ENCODE results near the gene ANXA10. TPM values are rescaled to one million over a fixed set of nuclear protein-coding genes. Genes with fewer than 3 reads are reported as not detected.

The ANXA10 gene
- total and polyA plus RNA-seq, 2 donors (not counting 3 experiments of a cell fraction or from before 2014, with no cell fraction given), result not detected

DNA sequence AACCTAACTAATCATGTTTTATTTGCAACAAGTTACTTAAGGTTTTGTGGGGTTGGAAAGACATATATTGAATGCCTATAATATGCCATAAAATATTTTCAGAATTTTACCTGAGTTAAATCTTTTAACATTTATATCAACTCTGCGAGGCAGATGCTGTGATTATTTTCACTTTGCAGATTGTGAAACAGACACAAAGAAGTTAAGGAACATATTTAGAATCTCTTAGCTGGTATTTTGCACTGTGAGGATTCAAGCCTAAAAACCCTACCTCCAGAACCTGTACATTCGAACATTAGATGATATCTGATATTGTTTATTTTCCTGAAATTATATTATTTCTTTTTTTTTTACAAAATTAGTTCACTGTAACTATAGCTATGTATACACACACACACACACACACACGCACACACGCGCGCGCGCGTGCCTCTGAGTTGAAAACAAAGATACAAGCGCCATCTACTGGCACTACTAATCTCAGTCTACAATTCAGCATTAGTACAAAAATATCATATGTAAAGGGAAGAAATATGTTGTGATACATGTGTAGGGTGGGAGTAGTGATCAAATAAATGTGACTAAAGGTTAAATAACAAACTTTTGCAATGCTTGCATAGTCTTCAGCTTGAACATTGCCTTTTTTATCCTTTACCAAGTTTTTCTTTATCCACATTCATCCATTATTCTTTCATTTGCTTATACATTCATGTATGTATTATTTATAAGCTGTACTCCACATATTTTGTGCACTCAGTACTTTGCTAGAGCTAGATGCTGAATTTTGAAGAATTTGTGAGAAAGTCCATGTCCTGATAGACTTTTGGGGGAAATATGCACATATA, 61.5 kb downstream of the ANXA10 start:
- Histone ChIP-seq H3K27ac (ENCODE audit: insufficient read depth, low read depth, low read length) (no peak overlapping the region), H3K9me1 (replicated peaks; ENCODE audit: control insufficient read depth, extremely low read depth, insufficient read depth, low read length) (no peaks in the 10 kb centered on the region), H3K4me3 (replicated peaks in 1 of 3; ENCODE audit: insufficient read depth in 1 of 3, low read depth in 1 of 3, low read length in 3 of 3) (peak overlapping the region in 2 of 3 experiments; percentile 18 to 51), H3K4me1 (ENCODE audit: control insufficient read depth, extremely low read depth, insufficient read depth, low read length) (peaks cover 4% of the 10 kb centered on the region), H3K9ac (replicated peaks; ENCODE audit: extremely low read depth, insufficient read depth, low read length) (peak overlapping the region; percentile 74), H3K36me3 (ENCODE audit: control insufficient read depth in 2 of 2, extremely low read depth in 1 of 2, insufficient read depth in 2 of 2, low read length in 2 of 2) (no peaks in the 10 kb centered on the region), H3K79me2 (ENCODE audit: control insufficient read depth, insufficient read depth, low read length) (no peaks in the 10 kb centered on the region), H4K20me1 (replicated peaks; ENCODE audit: control insufficient read depth, extremely low read depth, insufficient read depth, low read length) (no peaks in the 10 kb centered on the region), H3K27me3 (ENCODE audit: control insufficient read depth in 2 of 2, insufficient read depth in 2 of 2, low read length in 2 of 2) (no peaks in the 10 kb centered on the region), H2AFZ (ENCODE audit: low read depth, low read length) (peak overlapping the region; percentile 76), H3K9me3 (replicated peaks; ENCODE audit: control insufficient read depth, insufficient read depth, low read length) (no peaks in the 10 kb centered on the region), H3K4me2 (ENCODE audit: insufficient read depth, low read length) (peak overlapping the region; percentile 91)
- no TSS peak for BruUV-seq (replicated peaks)
- DNase-seq (ENCODE audit: low read depth, low spot score), result peak; percentile 79
- CTCF ChIA-PET, result interaction anchor here (0.6 to 2.8 kb wide), 49 partner anchors 9 to 1988 kb away, joined by 3 to 27 read pairs (median 4); partner anchors contain the start of genes DDX60 and SPOCK3
- peak; percentile 78 for FAIRE-seq
- dilution Hi-C loops (cut with MboI; ENCODE audit: extremely low pct_ligation_motif_present, low sequenced_read_pairs) (no loop called here), intact Hi-C loops (cut with micrococcal nuclease) (loop anchor here (1.0 to 10.0 kb wide), 7 partner anchors 57 to 1987 kb away; no protein-coding TSS in a partner anchor)
- TF ChIP-seq, protein P1, sequence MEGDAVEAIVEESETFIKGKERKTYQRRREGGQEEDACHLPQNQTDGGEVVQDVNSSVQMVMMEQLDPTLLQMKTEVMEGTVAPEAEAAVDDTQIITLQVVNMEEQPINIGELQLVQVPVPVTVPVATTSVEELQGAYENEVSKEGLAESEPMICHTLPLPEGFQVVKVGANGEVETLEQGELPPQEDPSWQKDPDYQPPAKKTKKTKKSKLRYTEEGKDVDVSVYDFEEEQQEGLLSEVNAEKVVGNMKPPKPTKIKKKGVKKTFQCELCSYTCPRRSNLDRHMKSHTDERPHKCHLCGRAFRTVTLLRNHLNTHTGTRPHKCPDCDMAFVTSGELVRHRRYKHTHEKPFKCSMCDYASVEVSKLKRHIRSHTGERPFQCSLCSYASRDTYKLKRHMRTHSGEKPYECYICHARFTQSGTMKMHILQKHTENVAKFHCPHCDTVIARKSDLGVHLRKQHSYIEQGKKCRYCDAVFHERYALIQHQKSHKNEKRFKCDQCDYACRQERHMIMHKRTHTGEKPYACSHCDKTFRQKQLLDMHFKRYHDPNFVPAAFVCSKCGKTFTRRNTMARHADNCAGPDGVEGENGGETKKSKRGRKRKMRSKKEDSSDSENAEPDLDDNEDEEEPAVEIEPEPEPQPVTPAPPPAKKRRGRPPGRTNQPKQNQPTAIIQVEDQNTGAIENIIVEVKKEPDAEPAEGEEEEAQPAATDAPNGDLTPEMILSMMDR (IDR thresholded peaks at IDR 0.05; ENCODE audit: extremely low read depth in 1 of 2, insufficient read depth in 1 of 2, low read depth in 1 of 2, low read length in 2 of 2), result peak; percentile 57 to 73
- TF ChIP-seq JUN (IDR thresholded peaks at IDR 0.05; ENCODE audit: borderline replicate concordance, insufficient read depth, insufficient read length, low read depth) (no peak), EZH2 (IDR thresholded peaks at IDR 0.05; ENCODE audit: borderline replicate concordance, low read depth, low read length, severe bottlenecking) (no peak), POLR2AphosphoS5 (IDR thresholded peaks at IDR 0.05; ENCODE audit: insufficient read depth, low read depth, low read length) (no peak), FOS (IDR thresholded peaks at IDR 0.05; ENCODE audit: borderline replicate concordance, insufficient read depth, low read length) (no peak), MAX (IDR thresholded peaks at IDR 0.05; ENCODE audit: insufficient read depth, insufficient read length) (peak; percentile 49), MYC (IDR thresholded peaks at IDR 0.05; ENCODE audit: low read depth, low read length) (no peak), GATA2 (IDR thresholded peaks at IDR 0.05; ENCODE audit: insufficient read depth, insufficient read length, low read depth, low read length) (no peak), POLR2A (IDR thresholded peaks at IDR 0.05; ENCODE audit: low read depth, low read length) (peak; percentile 29)
- POLR2A ChIA-PET, result no interaction called here
